GM10266 (cell line): Measurements from ENCODE around the gene IL18R1.
"Not testable (repeated sequence)": the region's sequence is repeated elsewhere in the genome, so short reads cannot be mapped to it uniquely, and the experiment has no call there.

Source experiments
- DNase-seq: peaks from one replicate; pipeline ENCODE4 v3.0.0; 2012; ENCODE audit errors: extremely low spot score
- CTCF ChIP-seq: IDR thresholded peaks from 2 replicates; pipeline ENCODE4 v1.5.1; 2012; ENCODE audit warnings: mild to moderate bottlenecking, low read depth; ENCODE audit not compliant: control insufficient read depth, insufficient read depth; ENCODE audit errors: missing control alignments

Gene IL18R1

GRCh38 chr2:102315921-102316320, 39.7 kb upstream of the IL18R1 start:
- DNase-seq: no peak
- no peak for TF ChIP-seq CTCF

- DNase-seq: no peak
- TF ChIP-seq CTCF: no peak
Observed at GRCh38 chr2:102317715-102318114, 37.9 kb upstream of the IL18R1 start.

- no peak for TF ChIP-seq CTCF
- no peak for DNase-seq
Observed at GRCh38 chr2:102318437-102318836, 37.2 kb upstream of the IL18R1 start.

DNA sequence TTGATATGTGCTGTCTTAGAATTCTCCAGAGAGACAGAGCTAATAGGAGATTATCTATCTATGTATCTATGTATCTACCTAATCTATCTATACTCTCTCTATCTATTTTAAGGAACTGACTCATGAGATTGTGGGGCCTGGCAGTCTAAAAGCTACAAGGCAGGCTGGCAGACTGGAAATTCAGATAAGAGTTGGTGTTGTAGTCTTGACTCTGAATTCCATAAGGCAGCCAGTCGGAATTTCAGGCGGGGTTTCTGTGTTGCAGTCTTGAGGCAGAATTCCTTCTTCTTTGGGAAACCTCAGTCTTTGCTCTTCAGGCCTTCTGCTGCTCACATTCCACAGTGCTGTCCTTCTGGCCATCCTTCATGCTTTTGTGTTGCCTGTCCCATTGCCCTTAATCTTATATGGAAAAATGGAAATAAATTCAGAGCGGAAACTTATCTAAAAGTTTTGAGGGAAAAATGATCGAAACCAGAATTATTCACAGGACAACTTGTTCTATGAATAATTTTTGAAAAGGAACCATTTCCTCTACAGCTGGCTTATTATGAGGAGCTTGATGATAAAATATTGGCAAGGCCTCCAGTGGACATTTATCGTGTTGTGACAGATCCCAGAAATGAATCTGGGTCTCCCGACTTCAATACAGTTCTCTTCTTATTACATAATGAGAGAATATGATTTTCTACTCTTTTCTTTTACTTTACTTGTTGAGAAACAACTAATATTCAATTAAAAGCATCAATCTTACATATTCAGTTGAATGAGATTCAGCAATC, 33.5 kb upstream of the IL18R1 start:
- no peak for TF ChIP-seq CTCF
- no peak for DNase-seq

GRCh38 chr2:102324914-102325313, 30.7 kb upstream of the IL18R1 start:
- not testable (repeated sequence) for DNase-seq

GRCh38 chr2:102331311-102331980, 24.1 kb upstream of the IL18R1 start:
- TF ChIP-seq CTCF: no peak

DNA sequence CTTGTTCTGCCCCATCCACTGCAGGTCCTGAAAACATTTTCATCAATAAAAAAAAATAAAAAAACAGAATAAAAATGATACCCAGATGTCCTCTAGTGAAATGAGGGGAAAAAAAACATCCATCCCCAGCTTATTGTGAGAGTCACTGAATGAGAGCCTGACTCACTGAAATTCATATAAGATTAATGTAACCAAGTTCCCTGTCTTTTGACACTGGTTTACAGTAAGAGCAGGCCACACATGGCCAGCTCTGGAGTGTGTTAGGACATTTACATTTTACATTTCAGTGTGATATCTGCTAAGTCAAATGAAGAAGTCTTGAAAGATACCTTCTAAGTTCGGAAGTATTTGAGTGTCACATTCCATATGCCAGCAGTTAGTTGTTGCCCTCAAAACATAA, 21.1 kb upstream of the IL18R1 start:
- no peak for DNase-seq
- TF ChIP-seq CTCF: no peak

More at GRCh38 chr2:102331311-102331980, 24.1 kb upstream of the IL18R1 start:
- no peak for DNase-seq

- TF ChIP-seq CTCF: no peak
- DNase-seq: no peak
Observed at GRCh38 chr2:102335871-102336366, 19.7 kb upstream of the IL18R1 start.
